ENCODE results near the gene GARS1.

The GARS1 gene

DNA sequence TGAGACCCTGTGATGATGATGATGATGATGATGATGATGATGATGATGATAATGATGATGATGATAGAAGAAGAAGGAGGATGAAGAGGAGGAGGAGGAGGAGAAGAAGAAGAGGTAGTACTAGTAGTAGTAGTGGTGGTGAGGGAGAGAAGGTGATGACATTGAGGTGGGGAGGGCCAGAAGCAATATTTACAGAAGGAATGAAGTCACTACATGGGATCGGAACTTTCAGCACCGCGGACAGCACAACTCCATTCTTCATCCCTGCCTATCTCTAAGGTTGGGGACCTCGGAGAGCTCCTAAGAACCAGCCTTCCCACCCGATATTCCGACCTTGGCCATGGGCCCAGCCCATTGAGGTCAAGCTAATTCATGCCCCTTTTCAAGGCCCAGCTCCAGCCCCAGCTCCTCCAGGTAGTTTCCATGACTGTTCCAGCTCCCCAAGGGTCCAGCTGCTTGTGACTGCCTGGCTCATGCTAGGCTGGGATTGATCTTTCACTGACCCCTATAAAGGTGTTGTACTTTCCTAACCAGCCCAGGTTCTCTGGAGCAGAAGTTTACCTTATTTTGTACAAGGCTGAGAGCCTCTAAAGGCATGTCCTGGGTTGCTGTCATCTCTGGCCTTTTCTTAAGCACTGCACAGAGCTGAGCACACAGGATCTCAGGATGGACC is 77.3 kb downstream of the GARS1 start:
- Histone ChIP-seq H3K27ac (ENCODE audit: extremely low read depth, low read depth, low read length) (no peak overlapping the region), H3K9me3 (ENCODE audit: control insufficient read depth, insufficient read depth, low read depth, low read length) (no peaks in the 10 kb centered on the region), H3K36me3 (ENCODE audit: control insufficient read depth in 2 of 2, insufficient read depth in 1 of 2, low read length in 2 of 2) (no peaks in the 10 kb centered on the region), H3K4me3 (ENCODE audit: low read depth, low read length) (no peak overlapping the region), H3K4me1 (ENCODE audit: control insufficient read depth, insufficient read depth, low read length) (no peaks in the 10 kb centered on the region)
- ChIA-PET POLR2A (no interaction called here), CTCF (interaction anchor here (1.1 kb wide), 1 partner anchor 68 kb away, joined by 3 read pairs; no protein-coding TSS in a partner anchor)
- TF ChIP-seq HOXD13 (CRISPR knock-in tag; IDR thresholded peaks at IDR 0.05; ENCODE audit: borderline replicate concordance) (peak; percentile 72; the same call in 1 of the 2 replicates), ZNF629 (tag by site-specific recombination; IDR thresholded peaks at IDR 0.05) (0 out of 2 replicates have a peak, but pooled peaks have one; percentile 19), ZNF747 (tag by site-specific recombination; IDR thresholded peaks at IDR 0.05) (no peak), ZBTB17 (tag by site-specific recombination; IDR thresholded peaks at IDR 0.05) (0 out of 2 replicates have a peak, but pooled peaks have one; percentile 20), ZNF513 (tag by site-specific recombination; IDR thresholded peaks at IDR 0.05) (peak; percentile 93), ZNF248 (tag by site-specific recombination; IDR thresholded peaks at IDR 0.05) (no peak), ZNF549 (tag by site-specific recombination; IDR thresholded peaks at IDR 0.05) (no peak), HOXC10 (CRISPR knock-in tag; IDR thresholded peaks at IDR 0.05) (0 out of 2 replicates have a peak, but pooled peaks have one; percentile 34)
- TF ChIP-seq, protein P1, sequence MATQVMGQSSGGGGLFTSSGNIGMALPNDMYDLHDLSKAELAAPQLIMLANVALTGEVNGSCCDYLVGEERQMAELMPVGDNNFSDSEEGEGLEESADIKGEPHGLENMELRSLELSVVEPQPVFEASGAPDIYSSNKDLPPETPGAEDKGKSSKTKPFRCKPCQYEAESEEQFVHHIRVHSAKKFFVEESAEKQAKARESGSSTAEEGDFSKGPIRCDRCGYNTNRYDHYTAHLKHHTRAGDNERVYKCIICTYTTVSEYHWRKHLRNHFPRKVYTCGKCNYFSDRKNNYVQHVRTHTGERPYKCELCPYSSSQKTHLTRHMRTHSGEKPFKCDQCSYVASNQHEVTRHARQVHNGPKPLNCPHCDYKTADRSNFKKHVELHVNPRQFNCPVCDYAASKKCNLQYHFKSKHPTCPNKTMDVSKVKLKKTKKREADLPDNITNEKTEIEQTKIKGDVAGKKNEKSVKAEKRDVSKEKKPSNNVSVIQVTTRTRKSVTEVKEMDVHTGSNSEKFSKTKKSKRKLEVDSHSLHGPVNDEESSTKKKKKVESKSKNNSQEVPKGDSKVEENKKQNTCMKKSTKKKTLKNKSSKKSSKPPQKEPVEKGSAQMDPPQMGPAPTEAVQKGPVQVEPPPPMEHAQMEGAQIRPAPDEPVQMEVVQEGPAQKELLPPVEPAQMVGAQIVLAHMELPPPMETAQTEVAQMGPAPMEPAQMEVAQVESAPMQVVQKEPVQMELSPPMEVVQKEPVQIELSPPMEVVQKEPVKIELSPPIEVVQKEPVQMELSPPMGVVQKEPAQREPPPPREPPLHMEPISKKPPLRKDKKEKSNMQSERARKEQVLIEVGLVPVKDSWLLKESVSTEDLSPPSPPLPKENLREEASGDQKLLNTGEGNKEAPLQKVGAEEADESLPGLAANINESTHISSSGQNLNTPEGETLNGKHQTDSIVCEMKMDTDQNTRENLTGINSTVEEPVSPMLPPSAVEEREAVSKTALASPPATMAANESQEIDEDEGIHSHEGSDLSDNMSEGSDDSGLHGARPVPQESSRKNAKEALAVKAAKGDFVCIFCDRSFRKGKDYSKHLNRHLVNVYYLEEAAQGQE (tag by site-specific recombination; IDR thresholded peaks at IDR 0.05), result peak; percentile 100
- TF ChIP-seq, protein P2, sequence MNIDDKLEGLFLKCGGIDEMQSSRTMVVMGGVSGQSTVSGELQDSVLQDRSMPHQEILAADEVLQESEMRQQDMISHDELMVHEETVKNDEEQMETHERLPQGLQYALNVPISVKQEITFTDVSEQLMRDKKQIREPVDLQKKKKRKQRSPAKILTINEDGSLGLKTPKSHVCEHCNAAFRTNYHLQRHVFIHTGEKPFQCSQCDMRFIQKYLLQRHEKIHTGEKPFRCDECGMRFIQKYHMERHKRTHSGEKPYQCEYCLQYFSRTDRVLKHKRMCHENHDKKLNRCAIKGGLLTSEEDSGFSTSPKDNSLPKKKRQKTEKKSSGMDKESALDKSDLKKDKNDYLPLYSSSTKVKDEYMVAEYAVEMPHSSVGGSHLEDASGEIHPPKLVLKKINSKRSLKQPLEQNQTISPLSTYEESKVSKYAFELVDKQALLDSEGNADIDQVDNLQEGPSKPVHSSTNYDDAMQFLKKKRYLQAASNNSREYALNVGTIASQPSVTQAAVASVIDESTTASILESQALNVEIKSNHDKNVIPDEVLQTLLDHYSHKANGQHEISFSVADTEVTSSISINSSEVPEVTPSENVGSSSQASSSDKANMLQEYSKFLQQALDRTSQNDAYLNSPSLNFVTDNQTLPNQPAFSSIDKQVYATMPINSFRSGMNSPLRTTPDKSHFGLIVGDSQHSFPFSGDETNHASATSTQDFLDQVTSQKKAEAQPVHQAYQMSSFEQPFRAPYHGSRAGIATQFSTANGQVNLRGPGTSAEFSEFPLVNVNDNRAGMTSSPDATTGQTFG (tag by site-specific recombination; IDR thresholded peaks at IDR 0.05; ENCODE audit: borderline replicate concordance), result no peak

DNA sequence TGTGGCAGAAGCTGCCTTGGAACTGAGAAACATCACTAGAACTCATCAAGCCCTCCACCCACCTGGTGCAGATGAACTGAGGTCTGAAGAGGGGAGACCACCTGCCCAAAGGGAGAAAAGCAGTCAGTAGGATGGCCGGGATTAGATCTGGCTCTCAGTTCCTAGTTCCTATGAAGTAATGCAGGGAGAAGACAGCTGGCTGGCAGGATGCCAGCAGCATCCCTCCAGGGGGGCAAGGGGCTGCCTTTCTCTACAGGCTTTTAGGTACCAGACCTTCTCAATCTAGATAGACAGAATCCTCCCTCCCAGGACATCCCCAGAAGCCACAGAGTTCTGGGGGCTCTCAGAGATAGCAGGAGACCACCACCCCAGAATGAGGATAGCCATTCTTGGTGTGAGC is 79.7 kb downstream of the GARS1 start:
- no peak overlapping the region for H3K4me3 ChIP-seq (ENCODE audit: low read depth, low read length)
- H3K36me3 ChIP-seq (ENCODE audit: control insufficient read depth in 2 of 2, insufficient read depth in 1 of 2, low read length in 2 of 2), result no peaks in the 10 kb centered on the region
- H3K4me1 ChIP-seq (ENCODE audit: control insufficient read depth, insufficient read depth, low read length), result no peaks in the 10 kb centered on the region
- CTCF ChIA-PET, result no interaction called here
- no peak overlapping the region for H3K27ac ChIP-seq (ENCODE audit: extremely low read depth, low read depth, low read length)
- POLR2A ChIA-PET, result no interaction called here
- no peaks in the 10 kb centered on the region for H3K9me3 ChIP-seq (ENCODE audit: control insufficient read depth, insufficient read depth, low read depth, low read length)
- TF ChIP-seq ZNF266 (tag by site-specific recombination; IDR thresholded peaks at IDR 0.05; ENCODE audit: low read depth) (no peak), ZBTB20 (tag by site-specific recombination; IDR thresholded peaks at IDR 0.05) (peak; percentile 48; the same call in 1 of the 2 replicates)

DNA sequence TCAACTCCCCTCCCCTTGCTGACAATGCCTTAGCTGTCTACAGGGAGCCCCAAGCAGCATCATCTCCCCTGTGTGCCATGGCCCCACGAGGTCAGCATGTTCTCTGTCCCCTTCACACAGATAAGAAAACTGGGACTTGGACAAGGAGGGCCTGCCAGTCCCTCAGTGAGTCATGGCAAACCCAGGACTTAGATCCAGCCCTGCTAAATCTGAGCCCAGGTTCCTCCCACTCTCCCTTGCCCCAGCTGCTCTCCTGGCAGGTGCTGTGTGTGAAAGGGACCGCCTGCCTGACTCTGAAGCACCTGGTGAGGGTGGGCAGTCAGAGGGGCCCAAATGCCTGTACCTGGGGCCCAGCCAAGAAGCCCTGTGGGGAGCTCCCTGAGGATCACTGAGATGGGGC is 80.2 kb downstream of the GARS1 start:
- ChIA-PET CTCF (interaction anchor here (0.7 kb wide), 1 partner anchor 41 kb away, joined by 3 read pairs; no protein-coding TSS in a partner anchor), POLR2A (no interaction called here)
- H3K27ac ChIP-seq (ENCODE audit: extremely low read depth, low read depth, low read length), result no peak overlapping the region
- no peaks in the 10 kb centered on the region for H3K36me3 ChIP-seq (ENCODE audit: control insufficient read depth in 2 of 2, insufficient read depth in 1 of 2, low read length in 2 of 2)
- H3K9me3 ChIP-seq (ENCODE audit: control insufficient read depth, insufficient read depth, low read depth, low read length), result no peaks in the 10 kb centered on the region
- no peaks in the 10 kb centered on the region for H3K4me1 ChIP-seq (ENCODE audit: control insufficient read depth, insufficient read depth, low read length)
- no peak overlapping the region for H3K4me3 ChIP-seq (ENCODE audit: low read depth, low read length)
- no peak for TF ChIP-seq ZNF202 (tag by site-specific recombination; IDR thresholded peaks at IDR 0.05; ENCODE audit: borderline replicate concordance)
- no peak for TF ChIP-seq MZF1 (tag by site-specific recombination; IDR thresholded peaks at IDR 0.05; ENCODE audit: borderline replicate concordance)
- TF ChIP-seq ZNF843 (tag by site-specific recombination; IDR thresholded peaks at IDR 0.05), result no peak
- no peak for TF ChIP-seq ZNF248 (tag by site-specific recombination; IDR thresholded peaks at IDR 0.05)
- no peak for TF ChIP-seq ZNF292 (tag by site-specific recombination; IDR thresholded peaks at IDR 0.05; ENCODE audit: borderline replicate concordance, low read depth)
- no peak for TF ChIP-seq ZFP37 (tag by site-specific recombination; IDR thresholded peaks at IDR 0.05)
- no peak for TF ChIP-seq RBAK (tag by site-specific recombination; IDR thresholded peaks at IDR 0.05)
- TF ChIP-seq ZNF350 (tag by site-specific recombination; IDR thresholded peaks at IDR 0.05), result no peak
- TF ChIP-seq, protein P3, sequence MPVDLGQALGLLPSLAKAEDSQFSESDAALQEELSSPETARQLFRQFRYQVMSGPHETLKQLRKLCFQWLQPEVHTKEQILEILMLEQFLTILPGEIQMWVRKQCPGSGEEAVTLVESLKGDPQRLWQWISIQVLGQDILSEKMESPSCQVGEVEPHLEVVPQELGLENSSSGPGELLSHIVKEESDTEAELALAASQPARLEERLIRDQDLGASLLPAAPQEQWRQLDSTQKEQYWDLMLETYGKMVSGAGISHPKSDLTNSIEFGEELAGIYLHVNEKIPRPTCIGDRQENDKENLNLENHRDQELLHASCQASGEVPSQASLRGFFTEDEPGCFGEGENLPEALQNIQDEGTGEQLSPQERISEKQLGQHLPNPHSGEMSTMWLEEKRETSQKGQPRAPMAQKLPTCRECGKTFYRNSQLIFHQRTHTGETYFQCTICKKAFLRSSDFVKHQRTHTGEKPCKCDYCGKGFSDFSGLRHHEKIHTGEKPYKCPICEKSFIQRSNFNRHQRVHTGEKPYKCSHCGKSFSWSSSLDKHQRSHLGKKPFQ (tag by site-specific recombination; IDR thresholded peaks at IDR 0.05), result no peak
- no peak for TF ChIP-seq ZBTB17 (tag by site-specific recombination; IDR thresholded peaks at IDR 0.05)
- TF ChIP-seq ZNF560 (tag by site-specific recombination; IDR thresholded peaks at IDR 0.05; ENCODE audit: borderline replicate concordance), result no peak
- no peak for TF ChIP-seq TCF7L2 (IDR thresholded peaks at IDR 0.05; ENCODE audit: borderline replicate concordance, low read depth, low read length)
